GM18498 (cell line): ENCODE data around the gene DTD1.
A peak's percentile ranks its signal among the peaks of the same experiment; 100 is the strongest.

Experiments used
- ATAC-seq: cut with Tn5 transposase; IDR thresholded peaks from one replicate; pipeline ENCODE4 v1.9.1; 2021; ENCODE audit warnings: mild to moderate bottlenecking, moderate library complexity; ENCODE audit not compliant: unreplicated experiment

Gene DTD1

DNA sequence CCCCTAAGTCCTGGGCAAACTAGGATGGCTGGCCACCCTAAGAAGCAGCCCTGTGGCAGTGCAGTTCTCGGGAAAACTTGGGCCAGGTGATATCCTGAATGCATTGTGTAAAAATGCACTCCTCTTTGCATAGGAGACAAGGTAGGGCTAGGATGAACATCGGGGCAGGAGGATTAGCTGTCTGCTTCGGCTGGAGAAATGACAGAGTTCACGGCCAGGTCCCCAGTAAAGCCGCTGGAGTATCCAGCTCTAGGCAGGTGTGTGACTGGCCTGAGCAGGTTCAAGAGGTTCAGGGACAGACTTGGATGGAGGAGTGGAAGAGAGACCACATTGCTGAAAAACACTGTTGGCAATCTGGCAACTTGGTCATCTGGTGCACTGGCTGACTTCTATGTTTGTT lies 26.4 kb downstream of the DTD1 start:
- no peak for ATAC-seq

GRCh38 chr20:18615020-18615650 lies 27.3 kb downstream of the DTD1 start:
- ATAC-seq = no peak

GRCh38 chr20:18621004-18621403 lies 33.1 kb downstream of the DTD1 start:
- no peak for ATAC-seq

DNA sequence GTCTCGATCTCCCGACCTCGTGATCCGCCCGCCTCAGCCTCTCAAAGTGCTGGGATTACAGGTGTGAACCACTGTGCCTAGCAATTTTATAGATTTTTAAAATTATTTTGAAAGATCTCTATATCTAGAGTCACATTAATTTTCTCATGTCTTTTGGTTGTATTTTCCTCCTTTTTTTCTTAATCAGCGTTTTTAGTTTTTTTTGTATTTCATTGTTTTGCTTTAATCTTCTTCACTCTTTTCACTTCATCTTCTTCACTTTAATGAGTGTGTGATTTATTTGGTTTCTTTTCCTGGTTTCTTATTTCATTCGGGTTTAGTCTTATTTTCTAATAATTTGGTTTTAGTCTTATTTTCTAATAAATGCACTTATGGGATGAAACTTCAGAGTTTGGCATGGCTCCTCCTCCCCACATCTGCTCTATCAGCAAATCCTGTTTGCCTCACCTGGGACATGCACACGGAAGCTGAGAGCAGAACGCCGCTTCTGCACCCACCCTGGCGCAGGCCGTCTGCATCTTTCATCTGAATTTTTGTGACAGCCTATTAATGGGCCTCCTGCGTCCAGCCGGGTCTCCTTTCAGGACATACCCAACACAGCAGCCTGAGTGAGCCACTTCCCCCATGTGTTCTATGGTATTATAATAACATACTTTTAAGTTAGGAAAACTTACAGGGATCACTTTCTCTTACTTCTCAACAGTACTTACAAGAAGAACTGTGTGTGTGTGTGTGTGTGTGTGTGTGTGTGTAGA lies 35.5 kb downstream of the DTD1 start:
- no peak for ATAC-seq

DNA sequence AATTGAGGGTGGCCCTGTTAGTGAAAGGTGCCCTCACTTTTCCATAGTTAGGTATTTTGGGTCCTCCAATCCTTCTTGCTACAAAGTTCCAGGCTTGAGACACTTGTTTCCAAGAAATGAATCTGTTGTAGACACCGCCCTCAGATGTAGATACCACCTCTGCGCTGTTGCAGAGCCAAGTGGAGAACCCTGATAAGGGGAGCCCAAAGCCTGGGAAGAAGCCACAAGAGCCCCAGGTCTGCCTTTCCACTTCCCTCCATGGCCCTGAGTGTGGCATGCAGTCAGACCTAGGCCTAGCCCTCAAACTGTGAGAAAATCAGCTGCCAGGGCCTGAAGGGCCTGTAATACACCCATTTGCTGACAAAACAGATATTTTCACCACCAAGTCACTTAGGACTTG lies 37.1 kb downstream of the DTD1 start:
- ATAC-seq = no peak

GRCh38 chr20:18625907-18626655 lies 38.2 kb downstream of the DTD1 start:
- ATAC-seq = no peak

GRCh38 chr20:18628330-18628920 lies 40.6 kb downstream of the DTD1 start:
- ATAC-seq = no peak

GRCh38 chr20:18632196-18632789 lies 44.4 kb downstream of the DTD1 start:
- ATAC-seq = peak; percentile 95

DNA sequence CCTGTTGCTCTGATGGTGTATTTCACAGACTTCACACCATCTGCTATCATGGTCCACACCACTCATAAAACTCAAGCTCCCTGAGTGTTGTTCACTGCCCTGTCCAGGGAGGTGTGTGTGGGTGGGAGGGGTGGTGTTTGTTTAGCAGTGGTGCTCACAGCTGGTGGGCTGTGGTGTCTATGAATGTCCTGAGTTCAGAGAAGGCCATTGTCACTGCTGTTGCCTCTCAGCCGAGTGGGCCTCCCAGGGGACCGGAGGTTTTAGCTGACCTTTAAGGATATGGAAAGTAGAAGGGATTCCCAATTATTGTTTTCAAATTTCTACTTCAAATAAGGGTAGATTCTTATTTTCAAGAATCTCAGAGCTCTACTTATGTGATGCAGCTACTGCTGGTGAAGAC lies 45.6 kb downstream of the DTD1 start:
- no peak for ATAC-seq

- no peak for ATAC-seq
These were observed 46.6 kb downstream of the DTD1 start for GRCh38 chr20:18634501-18634900.

DNA sequence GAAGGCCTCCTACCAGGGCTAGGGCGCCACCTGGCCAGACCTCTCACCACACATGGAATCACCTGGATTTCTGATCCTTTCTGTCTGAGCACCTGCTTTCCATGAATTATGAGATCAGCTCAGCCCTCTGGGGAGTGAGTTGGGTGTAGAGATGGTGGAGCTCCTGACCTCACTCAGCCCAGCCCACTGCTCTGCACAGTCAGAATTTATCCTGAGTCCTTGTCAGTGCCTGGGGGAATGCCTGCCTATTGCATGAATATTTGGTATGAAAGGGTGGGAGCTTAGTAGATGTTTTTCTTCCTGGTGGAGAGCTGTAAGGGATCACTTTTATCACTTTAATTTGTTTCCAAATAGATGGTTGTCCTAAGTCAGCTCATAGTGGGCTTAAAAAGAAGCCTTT lies 47.5 kb downstream of the DTD1 start:
- ATAC-seq = no peak

DNA sequence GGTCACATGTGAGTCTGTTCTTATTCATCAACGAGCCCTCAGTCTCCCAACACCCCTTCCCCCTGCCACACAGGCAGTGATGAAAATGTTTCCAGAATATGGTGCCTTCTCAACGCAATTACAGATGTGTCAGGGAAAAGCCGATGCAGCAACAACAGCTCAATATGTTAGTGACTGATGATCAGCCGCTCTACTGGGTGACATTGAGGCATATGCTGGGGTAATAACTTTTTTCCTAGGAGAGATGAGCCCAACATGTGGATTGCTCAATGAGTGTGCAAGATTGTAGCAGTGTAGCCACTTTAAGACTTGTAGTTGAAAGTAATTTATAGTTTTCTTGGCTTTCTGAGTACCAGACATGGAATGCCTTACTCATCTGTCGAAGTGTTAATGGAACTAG lies 49.4 kb downstream of the DTD1 start:
- ATAC-seq = no peak

DNA sequence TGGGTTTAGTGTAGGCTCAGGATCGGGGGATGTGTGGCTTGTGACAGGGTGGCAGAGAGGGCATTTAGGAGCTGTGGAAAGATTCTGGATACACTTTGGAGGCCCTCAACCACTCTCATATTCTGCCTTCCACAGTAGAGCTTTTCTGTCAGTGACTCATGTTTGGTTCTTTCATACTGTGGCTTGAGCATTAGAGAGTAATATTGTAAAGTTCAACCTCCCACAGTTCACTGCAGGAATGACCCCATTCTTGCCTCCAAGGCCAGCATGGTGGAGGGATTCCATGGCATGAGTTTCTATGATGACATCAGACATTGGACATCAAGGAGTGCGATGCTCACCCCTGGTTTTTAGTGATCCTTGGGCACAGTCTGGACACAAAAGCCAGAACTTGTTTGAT lies 50.9 kb downstream of the DTD1 start:
- ATAC-seq = no peak

DNA sequence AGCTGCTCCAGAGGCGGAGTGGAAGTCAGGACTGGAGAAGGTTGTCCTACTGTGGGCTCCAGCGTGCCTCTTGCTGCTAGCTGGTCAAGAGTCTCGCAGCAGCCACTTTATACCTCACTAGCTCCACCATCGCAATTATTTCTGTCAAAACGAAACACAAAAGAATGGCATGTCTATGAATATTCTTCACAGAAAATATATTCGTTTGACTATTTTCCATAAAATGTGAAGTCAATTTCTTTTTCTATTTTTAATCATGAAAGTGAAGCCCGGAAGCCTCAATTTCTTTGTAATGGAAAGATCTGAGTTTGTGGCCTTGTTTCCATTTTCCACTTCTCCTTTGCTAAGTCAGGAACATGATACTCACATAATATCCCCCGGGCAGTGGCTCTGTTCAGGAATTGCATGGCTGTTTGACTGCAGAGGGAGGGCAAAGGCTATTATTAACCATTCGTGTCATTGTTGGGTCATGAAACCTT lies 51.7 kb downstream of the DTD1 start:
- ATAC-seq = no peak

DNA sequence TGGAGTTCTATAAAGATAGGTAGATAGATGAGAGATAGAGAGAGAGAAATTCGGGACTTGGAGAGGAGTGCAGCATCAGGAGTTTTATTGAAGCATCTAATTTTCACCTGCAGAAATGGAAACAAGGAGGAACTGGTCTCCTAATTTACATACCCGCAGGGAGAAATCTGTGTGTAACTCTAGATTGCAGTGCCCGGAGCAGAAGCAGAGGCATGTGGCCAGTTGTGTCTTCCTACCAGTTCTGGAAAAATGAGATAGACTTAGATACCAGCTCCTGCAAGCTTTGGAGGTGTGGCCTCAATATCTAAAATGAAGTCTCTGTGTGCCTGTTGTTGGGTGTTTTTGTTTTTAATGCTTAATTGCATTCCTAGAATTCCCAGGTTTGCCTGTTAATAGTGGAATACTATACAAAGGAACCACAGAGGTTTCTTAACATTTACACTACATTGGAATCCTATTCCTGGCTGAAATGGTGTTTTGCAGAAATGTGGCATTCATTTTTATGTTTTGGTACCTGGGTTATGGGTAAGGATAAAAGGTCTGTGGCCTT lies 57.4 kb downstream of the DTD1 start:
- ATAC-seq = no peak

DNA sequence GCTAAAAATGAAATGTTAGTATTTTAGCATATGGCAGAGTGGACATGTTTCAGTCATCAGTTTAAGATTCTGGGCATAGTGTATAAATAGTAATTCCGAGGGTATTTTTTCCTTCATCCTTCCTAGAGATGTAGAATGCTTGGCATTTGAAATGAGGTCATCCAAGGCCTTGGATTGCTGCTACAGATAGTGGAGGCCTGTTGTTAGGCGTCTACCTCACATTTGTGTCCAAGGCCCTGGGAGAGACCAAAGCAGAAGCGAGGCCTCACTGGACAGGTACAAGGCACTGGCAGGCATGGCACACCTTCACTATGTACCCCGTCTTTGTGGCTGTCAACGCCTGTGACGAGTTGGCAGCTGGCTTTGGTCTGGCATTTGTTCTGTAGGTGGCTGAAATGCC lies 58.0 kb downstream of the DTD1 start:
- ATAC-seq = no peak

DNA sequence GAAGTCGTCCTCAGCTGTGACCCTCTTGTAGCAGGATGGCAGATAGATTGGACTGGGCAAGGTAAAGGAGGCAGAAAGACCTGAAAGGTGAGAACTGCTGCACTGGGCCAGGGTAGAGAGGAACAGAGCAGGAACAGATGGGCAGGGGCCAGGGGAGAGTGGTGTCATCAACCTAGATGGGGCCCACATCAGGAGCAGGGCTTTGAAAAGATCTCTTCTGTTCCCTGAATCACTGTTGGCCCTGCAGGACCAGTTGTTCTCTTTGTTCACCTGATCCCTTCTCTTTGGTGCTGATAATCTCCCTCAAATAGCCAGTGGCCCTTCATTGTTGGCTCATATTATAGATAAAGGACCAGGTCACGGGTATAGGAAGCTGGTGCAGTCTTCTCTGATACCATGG lies 59.9 kb downstream of the DTD1 start:
- no peak for ATAC-seq

- no peak for ATAC-seq
These were observed 62.4 kb downstream of the DTD1 start for GRCh38 chr20:18650224-18650623.

GRCh38 chr20:18653736-18654447 lies 66.0 kb downstream of the DTD1 start:
- ATAC-seq = no peak

GRCh38 chr20:18654448-18654773 lies 66.6 kb downstream of the DTD1 start:
- ATAC-seq = no peak
